GM18870 (cell line): ENCODE measurements around the gene PPIE.

Experiments
- ATAC-seq: cut with Tn5 transposase; IDR thresholded peaks from one replicate; pipeline ENCODE4 v1.9.1; 2021; ENCODE audit warnings: moderate library complexity; ENCODE audit not compliant: unreplicated experiment

PPIE gene

DNA sequence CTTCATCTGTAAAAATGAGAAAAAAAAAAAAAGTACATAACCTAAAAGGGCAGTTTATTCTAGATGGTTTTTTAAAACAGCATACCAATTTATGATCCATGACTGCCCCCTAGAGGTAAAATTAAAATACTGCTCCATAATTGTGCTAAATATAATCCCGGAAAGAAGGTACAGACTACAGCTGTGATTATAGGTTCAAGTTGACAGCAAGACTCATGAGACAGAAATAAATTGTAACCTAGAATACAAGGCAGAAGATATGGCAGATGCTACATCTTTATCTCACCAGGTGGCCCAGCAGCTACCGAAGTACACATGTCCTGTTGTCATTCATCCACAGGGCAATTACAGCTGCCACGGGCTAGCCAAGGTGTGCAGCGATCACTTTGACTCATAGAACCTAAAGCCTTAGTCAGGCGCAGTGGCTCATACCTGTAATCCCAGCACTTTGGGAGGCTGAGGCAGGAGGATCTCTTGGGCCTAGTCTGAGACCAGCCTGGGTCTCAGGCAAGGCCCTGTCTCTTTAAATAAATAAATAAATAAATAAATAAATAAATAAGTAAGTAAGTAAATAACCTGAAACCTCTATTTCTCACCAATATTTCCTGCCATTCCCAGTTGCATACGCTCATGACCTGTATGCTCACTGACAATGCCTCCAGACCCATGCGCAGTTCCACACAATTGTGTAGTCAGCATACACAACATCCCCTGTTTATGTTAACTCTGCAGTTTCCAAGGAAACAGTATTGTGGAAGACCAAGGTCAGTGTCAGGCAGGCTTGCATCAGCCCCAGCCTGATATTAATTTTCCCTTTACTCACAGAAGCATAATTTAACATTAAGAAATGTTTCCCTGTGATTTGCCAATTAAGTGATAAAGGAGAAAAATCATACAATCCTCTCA is 18.3 kb upstream of the PPIE start:
- ATAC-seq = no peak

DNA sequence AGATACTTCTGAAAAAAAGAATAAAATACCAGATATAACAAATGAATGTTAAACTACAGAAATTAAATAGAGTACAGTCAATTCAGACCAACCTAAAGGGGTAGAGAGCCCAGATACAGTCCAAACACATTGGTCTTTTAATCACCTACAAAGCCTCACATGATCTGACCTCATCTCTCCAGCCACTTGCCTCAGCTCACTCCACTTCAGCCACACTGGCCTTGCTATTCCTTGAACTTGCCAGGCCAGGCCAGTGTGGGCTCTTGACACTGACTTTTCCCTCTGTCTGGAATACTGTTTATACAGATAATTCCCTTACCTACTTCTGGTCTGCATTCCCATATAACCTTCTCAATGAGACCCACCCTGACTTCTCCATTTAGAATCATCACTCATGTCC is 17.0 kb upstream of the PPIE start:
- no peak for ATAC-seq

DNA sequence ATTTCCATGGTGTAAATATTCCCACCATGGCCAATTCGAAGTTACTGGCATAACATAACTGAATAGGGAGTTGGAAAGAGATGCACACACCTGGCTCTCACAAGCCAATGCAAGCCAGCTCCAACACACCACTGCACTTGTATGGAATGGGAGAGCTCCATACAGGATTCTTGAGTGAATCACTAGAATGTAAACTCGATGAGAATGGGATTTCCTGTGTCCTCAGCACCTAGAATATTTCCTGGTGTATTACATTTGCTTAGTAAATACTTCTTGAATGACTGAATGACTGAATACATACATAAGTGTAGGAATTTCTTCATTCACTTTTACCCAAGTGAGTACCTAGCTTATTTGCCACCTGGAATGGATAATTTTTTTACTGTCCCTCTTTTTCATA is 16.2 kb upstream of the PPIE start:
- no peak for ATAC-seq

DNA sequence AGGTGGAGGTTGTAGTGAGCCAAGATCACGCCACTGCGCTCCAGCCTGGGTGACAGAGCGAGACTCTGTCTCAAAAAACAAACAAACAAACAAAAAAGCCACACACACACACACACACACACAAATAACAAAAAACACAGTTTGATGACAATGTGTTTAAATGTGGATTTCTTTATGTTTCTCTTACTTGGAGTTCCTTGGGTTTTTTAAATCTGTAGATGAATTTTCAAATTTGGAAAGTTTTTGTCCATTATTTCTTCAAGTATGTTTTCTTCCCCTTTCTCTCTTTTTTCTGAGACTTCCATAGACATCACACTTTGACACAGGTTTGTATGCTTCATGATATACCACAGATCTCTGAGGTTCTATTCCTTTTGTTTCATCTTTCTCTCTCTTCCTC is 12.1 kb upstream of the PPIE start:
- no peak for ATAC-seq

DNA sequence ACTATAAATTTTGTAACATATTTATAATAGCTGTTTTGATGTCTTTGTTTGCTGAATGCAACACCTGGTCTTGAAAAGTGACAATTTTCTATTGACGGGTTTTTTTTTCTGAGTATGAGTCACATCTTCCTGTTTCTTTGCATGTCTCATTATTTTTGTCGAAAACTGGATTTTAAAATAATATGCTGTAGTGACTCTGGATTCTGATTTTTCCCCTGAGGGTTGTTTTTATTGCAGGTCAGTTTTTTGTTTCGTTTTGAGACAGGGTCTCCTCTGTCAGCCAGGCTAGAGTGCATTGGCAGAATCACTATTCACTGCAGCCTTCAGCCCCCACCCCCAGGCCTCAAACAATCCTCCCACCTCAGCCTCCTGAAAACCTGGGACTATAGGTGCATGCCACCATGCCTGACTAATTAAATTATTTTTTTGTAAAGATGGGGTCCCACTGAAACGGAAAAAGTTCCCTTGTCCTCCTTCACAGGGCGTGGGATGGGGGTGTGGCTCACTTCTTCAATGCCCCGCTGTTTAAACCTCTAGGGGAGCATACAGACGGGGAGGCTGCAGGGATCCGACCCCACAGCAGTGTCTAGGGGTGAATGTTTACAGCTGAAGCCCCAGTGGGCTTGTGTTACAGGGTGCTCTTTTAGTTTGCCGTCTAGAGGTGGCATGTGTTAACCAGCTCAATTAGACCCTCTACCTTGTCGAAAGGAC is 11.3 kb upstream of the PPIE start:
- ATAC-seq = no peak

DNA sequence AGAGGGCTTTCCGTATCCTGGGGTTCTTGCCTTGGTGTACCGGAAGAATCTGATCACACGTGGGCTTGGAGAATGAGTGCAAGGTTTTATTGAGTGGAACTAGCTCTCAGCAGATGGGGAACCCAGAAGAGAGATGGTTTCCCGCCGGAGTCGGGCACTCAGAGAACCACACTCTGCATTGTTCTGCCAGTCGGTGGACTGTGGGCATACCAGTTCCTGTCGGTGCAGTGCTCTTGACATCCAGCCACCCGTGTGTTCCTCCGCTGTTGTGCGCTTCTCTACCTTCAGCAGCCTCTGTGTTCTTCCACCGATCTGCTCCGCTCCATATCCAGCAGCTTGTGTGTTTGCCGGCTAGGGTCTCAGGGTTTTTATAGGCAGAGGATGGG is 10.8 kb upstream of the PPIE start:
- no peak for ATAC-seq

GRCh38 chr1:39729030-39729429 is 9.7 kb upstream of the PPIE start:
- no peak for ATAC-seq

DNA sequence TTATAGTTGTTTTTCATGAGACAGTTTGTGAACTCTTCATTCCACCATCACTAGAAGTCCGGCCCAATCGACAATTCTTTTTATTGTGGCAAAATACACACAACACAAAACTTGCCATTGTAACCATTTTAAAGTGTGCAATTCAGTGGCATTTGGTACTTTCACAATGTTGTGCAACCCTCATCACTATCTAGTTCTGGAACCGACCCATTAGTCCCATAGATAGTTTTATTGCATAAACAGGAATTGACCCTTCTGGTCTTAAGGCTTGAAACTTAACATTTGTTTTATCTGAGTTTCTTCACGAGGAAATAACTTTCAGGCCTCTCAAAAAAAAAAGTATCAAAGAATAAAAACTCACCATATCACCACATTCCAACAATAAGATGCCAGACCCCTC is 8.8 kb upstream of the PPIE start:
- no peak for ATAC-seq

- no peak for ATAC-seq
These were observed 6.0 kb upstream of the PPIE start for GRCh38 chr1:39732730-39733129.

DNA sequence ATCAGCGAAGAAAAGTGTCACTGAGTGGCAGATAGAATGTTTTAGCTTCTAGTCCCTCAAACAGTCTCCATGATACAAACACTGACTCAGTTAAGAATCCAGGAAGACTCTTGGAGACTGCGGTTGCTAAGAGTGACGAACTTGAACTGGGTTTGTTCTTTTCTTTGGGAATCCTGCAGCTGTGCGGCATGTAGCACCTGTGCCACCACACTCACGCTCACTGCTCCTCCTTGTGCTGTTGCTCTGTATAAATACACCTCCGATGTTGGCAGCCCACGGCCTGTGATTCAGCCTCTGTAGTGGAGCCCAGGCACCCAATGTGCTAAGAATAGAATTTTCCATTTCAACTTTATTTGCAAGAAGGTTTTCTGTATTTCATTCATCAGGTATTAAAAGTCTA is 5.5 kb upstream of the PPIE start:
- no peak for ATAC-seq

GRCh38 chr1:39735731-39736130 is 3.0 kb upstream of the PPIE start:
- no peak for ATAC-seq

GRCh38 chr1:39737546-39738169 is 1.0 kb upstream of the PPIE start:
- ATAC-seq = no peak

GRCh38 chr1:39745016-39745670 is 6.5 kb downstream of the PPIE start:
- no peak for ATAC-seq

GRCh38 chr1:39751595-39751994 is 12.9 kb downstream of the PPIE start:
- ATAC-seq = no peak

DNA sequence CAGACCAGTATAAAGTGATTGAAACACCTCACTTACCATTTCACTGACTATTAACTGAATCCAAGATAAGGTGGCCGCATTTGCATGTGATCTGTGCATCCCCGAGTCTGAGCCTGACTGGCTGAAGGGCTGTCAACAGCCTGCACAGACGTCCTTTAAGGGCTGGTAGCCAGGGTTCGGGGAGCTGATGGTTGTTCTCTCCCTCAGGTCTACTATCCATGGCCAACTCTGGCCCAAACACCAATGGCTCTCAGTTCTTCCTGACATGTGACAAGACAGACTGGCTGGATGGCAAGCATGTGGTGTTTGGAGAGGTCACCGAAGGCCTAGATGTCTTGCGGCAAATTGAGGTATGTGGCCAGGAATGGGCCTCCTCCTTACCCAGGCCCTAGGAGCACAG is 14.0 kb downstream of the PPIE start:
- ATAC-seq = no peak

- ATAC-seq = no peak
These were observed 14.7 kb downstream of the PPIE start for GRCh38 chr1:39753132-39754025.

- no peak for ATAC-seq
These were observed 15.4 kb downstream of the PPIE start for GRCh38 chr1:39754026-39754570.

DNA sequence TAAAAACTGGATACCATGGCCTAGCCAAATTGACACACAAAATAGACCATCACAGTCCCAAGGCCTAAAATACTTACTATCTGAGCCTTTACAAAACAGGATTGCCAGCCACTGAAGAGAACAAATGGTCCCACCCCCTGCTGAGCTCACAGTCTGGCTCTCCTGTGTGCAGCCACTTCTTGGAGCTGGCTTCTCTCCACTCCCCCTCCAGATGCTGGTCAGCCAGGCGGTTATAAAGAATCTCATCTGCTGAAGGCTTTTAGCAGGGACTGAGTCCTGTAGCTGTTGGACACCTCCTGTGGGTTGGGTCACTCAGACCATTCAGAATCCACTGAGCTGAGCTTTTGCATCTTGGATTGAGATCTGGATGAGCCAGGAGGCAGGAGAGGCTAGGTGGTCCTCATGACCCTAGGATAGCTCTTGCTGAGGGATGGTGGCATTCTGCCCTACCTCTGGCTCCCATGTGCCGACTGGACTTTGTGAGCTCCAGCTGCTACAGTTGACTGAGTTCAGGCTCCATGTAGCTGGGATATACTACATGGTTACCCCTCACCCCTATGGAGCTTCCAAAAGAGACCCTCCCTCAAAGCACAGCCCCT is 16.3 kb downstream of the PPIE start:
- no peak for ATAC-seq

GRCh38 chr1:39755965-39756659 is 17.4 kb downstream of the PPIE start:
- no peak for ATAC-seq
